GM12878 (cell line): ENCODE measurements around the gene PDCD11.

Experiments
- CHD2 ChIP-seq: IDR thresholded peaks from 2 replicates; pipeline ENCODE4 v1.6.1; 2011; ENCODE audit warnings: low read depth, low read length, improper control_type of control experiment, borderline replicate concordance
- EP300 ChIP-seq, 2 experiments: fragments of 150-350 bp in 1 of 2; IDR thresholded peaks; 2 replicates each; pipeline ENCODE4 v1.6.1; 2011 to 2012; ENCODE audit warnings: low read depth in 2 of 2, low read length in 2 of 2, borderline replicate concordance in 1 of 2, improper control_type of control experiment in 1 of 2, inconsistent platforms in 1 of 2; ENCODE audit not compliant: control insufficient read depth in 1 of 2
- FOS ChIP-seq: IDR thresholded peaks from 3 replicates; pipeline ENCODE4 v1.6.1; 2011; ENCODE audit warnings: borderline replicate concordance; ENCODE audit not compliant: insufficient read length; ENCODE audit errors: extremely low read depth
- FOXM1 ChIP-seq: IDR thresholded peaks from 2 replicates; pipeline ENCODE4 v1.6.1; 2012; ENCODE audit warnings: low read depth, mild to moderate bottlenecking, inconsistent platforms, low read length, moderate library complexity
- POLR2A ChIP-seq: IDR thresholded peaks from 2 replicates; pipeline ENCODE4 v1.6.1; 2011; ENCODE audit warnings: low read depth, mild to moderate bottlenecking, low read length
- SPI1 ChIP-seq: IDR thresholded peaks from 2 replicates; pipeline ENCODE4 v1.6.1; 2011; ENCODE audit warnings: low read depth, mild to moderate bottlenecking, low read length, moderate library complexity, borderline replicate concordance; ENCODE audit not compliant: insufficient read depth
- ZBED1 ChIP-seq: IDR thresholded peaks from 2 replicates; pipeline ENCODE4 v1.6.1; 2016; ENCODE audit warnings: borderline replicate concordance
- TF ChIP-seq, protein P1 (sequence below): fragments of 450-650 bp; IDR thresholded peaks from 2 replicates; pipeline ENCODE4 v1.6.1; 2016; ENCODE audit warnings: mild to moderate bottlenecking
- TF ChIP-seq, protein P2 (sequence below): IDR thresholded peaks from 2 replicates; pipeline ENCODE4 v1.6.1; 2011; ENCODE audit warnings: low read depth, low read length, improper control_type of control experiment, borderline replicate concordance
- TF ChIP-seq, protein P3 (sequence below), 3 experiments: IDR thresholded peaks in 2 of 3; conservative IDR thresholded peaks in 1 of 3; 2 replicates each; pipeline ENCODE4 v1.5.1; 2011; ENCODE audit warnings: low read depth in 3 of 3, low read length in 3 of 3, mild to moderate bottlenecking in 3 of 3, control low read depth in 2 of 3, moderate library complexity in 2 of 3, inconsistent platforms in 1 of 3, mixed read lengths in 1 of 3; ENCODE audit not compliant: control insufficient read depth in 2 of 3, insufficient read depth in 1 of 3; ENCODE audit errors: extremely low read depth in 1 of 3

DNA sequence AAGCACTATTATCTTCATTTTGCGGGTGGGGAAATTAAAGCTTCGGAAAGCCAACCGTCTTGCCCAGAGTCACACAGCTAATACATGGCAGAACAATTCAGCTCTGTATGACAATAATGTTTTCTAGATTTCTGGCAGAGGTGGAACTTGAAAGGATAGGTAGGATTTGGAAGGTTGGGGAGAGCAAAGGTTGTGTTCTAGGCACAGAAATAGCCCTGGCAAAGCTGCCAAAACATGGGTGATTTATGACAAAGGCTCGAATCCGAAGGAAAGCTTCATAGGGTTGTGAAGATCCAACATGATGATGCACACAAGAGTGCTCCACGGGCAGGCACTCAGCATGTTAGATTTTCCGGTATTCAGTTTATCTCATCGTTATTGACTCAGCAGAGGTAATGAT lies 19.2 kb downstream of the PDCD11 start:
- no peak for TF ChIP-seq SPI1
- no peak for TF ChIP-seq POLR2A
- no peak for TF ChIP-seq ZBED1
- no peak for TF ChIP-seq FOS
- TF ChIP-seq, protein P1, sequence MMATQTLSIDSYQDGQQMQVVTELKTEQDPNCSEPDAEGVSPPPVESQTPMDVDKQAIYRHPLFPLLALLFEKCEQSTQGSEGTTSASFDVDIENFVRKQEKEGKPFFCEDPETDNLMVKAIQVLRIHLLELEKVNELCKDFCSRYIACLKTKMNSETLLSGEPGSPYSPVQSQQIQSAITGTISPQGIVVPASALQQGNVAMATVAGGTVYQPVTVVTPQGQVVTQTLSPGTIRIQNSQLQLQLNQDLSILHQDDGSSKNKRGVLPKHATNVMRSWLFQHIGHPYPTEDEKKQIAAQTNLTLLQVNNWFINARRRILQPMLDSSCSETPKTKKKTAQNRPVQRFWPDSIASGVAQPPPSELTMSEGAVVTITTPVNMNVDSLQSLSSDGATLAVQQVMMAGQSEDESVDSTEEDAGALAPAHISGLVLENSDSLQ, result no peak
- TF ChIP-seq, protein P2, sequence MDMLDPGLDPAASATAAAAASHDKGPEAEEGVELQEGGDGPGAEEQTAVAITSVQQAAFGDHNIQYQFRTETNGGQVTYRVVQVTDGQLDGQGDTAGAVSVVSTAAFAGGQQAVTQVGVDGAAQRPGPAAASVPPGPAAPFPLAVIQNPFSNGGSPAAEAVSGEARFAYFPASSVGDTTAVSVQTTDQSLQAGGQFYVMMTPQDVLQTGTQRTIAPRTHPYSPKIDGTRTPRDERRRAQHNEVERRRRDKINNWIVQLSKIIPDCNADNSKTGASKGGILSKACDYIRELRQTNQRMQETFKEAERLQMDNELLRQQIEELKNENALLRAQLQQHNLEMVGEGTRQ, result no peak
- no peak for TF ChIP-seq FOXM1
- TF ChIP-seq, protein P3, sequence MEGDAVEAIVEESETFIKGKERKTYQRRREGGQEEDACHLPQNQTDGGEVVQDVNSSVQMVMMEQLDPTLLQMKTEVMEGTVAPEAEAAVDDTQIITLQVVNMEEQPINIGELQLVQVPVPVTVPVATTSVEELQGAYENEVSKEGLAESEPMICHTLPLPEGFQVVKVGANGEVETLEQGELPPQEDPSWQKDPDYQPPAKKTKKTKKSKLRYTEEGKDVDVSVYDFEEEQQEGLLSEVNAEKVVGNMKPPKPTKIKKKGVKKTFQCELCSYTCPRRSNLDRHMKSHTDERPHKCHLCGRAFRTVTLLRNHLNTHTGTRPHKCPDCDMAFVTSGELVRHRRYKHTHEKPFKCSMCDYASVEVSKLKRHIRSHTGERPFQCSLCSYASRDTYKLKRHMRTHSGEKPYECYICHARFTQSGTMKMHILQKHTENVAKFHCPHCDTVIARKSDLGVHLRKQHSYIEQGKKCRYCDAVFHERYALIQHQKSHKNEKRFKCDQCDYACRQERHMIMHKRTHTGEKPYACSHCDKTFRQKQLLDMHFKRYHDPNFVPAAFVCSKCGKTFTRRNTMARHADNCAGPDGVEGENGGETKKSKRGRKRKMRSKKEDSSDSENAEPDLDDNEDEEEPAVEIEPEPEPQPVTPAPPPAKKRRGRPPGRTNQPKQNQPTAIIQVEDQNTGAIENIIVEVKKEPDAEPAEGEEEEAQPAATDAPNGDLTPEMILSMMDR (IDR thresholded peaks at IDR 0.05 in 2 of 3, conservative IDR thresholded peaks at IDR 0.05 in 1 of 3; ENCODE audit: control insufficient read depth in 2 of 3, extremely low read depth in 1 of 3, insufficient read depth in 1 of 3, low read depth in 3 of 3, low read length in 3 of 3), result no peak
- no peak for TF ChIP-seq EP300 (IDR thresholded peaks at IDR 0.05; ENCODE audit: borderline replicate concordance in 1 of 2, control insufficient read depth in 1 of 2, low read depth in 2 of 2, low read length in 2 of 2)
- no peak for TF ChIP-seq CHD2
